Stimulated activated naive CD8-positive, alpha-beta T cell treated with anti-CD3 and anti-CD28 coated beads, Interleukin-15, amount 100 ng/mL, for 72 hours (primary cell): ENCODE measurements around the gene LAMA4.

Experiments used
- ATAC-seq: fragments of 150-1000 bp; cut with Tn5 transposase; 2 replicates; pipeline ENCODE4 v1.10.0; 2021; ENCODE audit warnings: mild to moderate bottlenecking, moderate library complexity
- DNase-seq, 2 donors: peaks; one replicate each; pipeline ENCODE4 v3.0.0; 2021 to 2022
- H3K27ac Mint-ChIP-seq, 2 donors: one replicate each; pipeline ENCODE4 v1.8.0; 2022; ENCODE audit warnings: mild to moderate bottlenecking in 2 of 2, mixed read lengths in 2 of 2, moderate library complexity in 2 of 2
- H3K27me3 Mint-ChIP-seq: one replicate; pipeline ENCODE4 v1.8.0; 2022; ENCODE audit warnings: mixed read lengths
- H3K4me1 Mint-ChIP-seq: one replicate; pipeline ENCODE4 v1.8.0; 2022; ENCODE audit warnings: mild to moderate bottlenecking, mixed read lengths
- H3K4me3 Mint-ChIP-seq, 2 donors: one replicate each; pipeline ENCODE4 v1.8.0; 2022; ENCODE audit warnings: mild to moderate bottlenecking in 2 of 2, mixed read lengths in 2 of 2, moderate library complexity in 1 of 2
- H3K9me3 Mint-ChIP-seq, 2 donors: one replicate each; pipeline ENCODE4 v1.8.0; 2022; ENCODE audit warnings: mixed read lengths in 2 of 2

LAMA4 gene

GRCh38 chr6:112232845-112233256 is 21.5 kb downstream of the LAMA4 start:
- Mint-ChIP-seq H3K4me1 (peaks cover 17% of the 10 kb centered on the region), H3K27ac (no peak overlapping the region), H3K4me3 (no peak overlapping the region), H3K9me3 (no peaks in the 10 kb centered on the region), H3K27me3 (peaks cover 36% of the 10 kb centered on the region)
- ATAC-seq: no peak
- DNase-seq: no peak

GRCh38 chr6:112231594-112232060 is 22.7 kb downstream of the LAMA4 start:
- ATAC-seq (no peak), DNase-seq (no peak)
- no peak overlapping the region for H3K27ac Mint-ChIP-seq
- no peak overlapping the region for H3K4me3 Mint-ChIP-seq
- H3K4me1 Mint-ChIP-seq: peaks cover 13% of the 10 kb centered on the region
- peaks cover 24% of the 10 kb centered on the region for H3K27me3 Mint-ChIP-seq
- H3K9me3 Mint-ChIP-seq: no peaks in the 10 kb centered on the region

- Mint-ChIP-seq H3K9me3 (no peaks in the 10 kb centered on the region), H3K4me3 (no peak overlapping the region), H3K4me1 (peaks cover 9% of the 10 kb centered on the region), H3K27me3 (peaks cover 26% of the 10 kb centered on the region), H3K27ac (no peak overlapping the region)
- DNase-seq: no peak
- ATAC-seq: no peak
Observed at GRCh38 chr6:112231164-112231563, 23.2 kb downstream of the LAMA4 start.

GRCh38 chr6:112228480-112229332 is 25.7 kb downstream of the LAMA4 start:
- peaks cover 38% of the 10 kb centered on the region for H3K27me3 Mint-ChIP-seq
- H3K4me1 Mint-ChIP-seq: no peaks in the 10 kb centered on the region
- H3K4me3 Mint-ChIP-seq: no peak overlapping the region
- DNase-seq (no peak), ATAC-seq (no peak)
- no peak overlapping the region for H3K27ac Mint-ChIP-seq
- H3K9me3 Mint-ChIP-seq: no peaks in the 10 kb centered on the region

GRCh38 chr6:112227992-112228391 is 26.4 kb downstream of the LAMA4 start:
- ATAC-seq (no peak), DNase-seq (no peak)
- H3K4me1 Mint-ChIP-seq: no peaks in the 10 kb centered on the region
- no peak overlapping the region for H3K27ac Mint-ChIP-seq
- peaks cover 38% of the 10 kb centered on the region for H3K27me3 Mint-ChIP-seq
- H3K9me3 Mint-ChIP-seq: no peaks in the 10 kb centered on the region
- H3K4me3 Mint-ChIP-seq: no peak overlapping the region

- Mint-ChIP-seq H3K27me3 (peaks cover 37% of the 10 kb centered on the region), H3K4me1 (no peaks in the 10 kb centered on the region), H3K9me3 (no peaks in the 10 kb centered on the region), H3K27ac (no peak overlapping the region), H3K4me3 (no peak overlapping the region)
- ATAC-seq: no peak
- no peak for DNase-seq
Observed at GRCh38 chr6:112227411-112227810, 27.0 kb downstream of the LAMA4 start.

- no peak for ATAC-seq
- no peak overlapping the region for H3K4me3 Mint-ChIP-seq
Observed at GRCh38 chr6:112225691-112226090, 28.7 kb downstream of the LAMA4 start.

GRCh38 chr6:112224088-112224487 is 30.3 kb downstream of the LAMA4 start:
- Mint-ChIP-seq H3K9me3 (no peaks in the 10 kb centered on the region), H3K4me1 (no peaks in the 10 kb centered on the region), H3K27me3 (peaks cover 37% of the 10 kb centered on the region), H3K4me3 (no peak overlapping the region), H3K27ac (peak overlapping the region in 1 of 2 donors; percentile 73)
- ATAC-seq (no peak), DNase-seq (no peak)

More at GRCh38 chr6:112225691-112226090, 28.7 kb downstream of the LAMA4 start:
- peaks cover 37% of the 10 kb centered on the region for H3K27me3 Mint-ChIP-seq
- H3K4me1 Mint-ChIP-seq: no peaks in the 10 kb centered on the region
- DNase-seq: no peak
- H3K27ac Mint-ChIP-seq: no peak overlapping the region
- no peaks in the 10 kb centered on the region for H3K9me3 Mint-ChIP-seq

GRCh38 chr6:112223070-112223861 is 31.1 kb downstream of the LAMA4 start:
- peaks cover 37% of the 10 kb centered on the region for H3K27me3 Mint-ChIP-seq
- DNase-seq (no peak), ATAC-seq (no peak)
- no peaks in the 10 kb centered on the region for H3K9me3 Mint-ChIP-seq
- no peak overlapping the region for H3K4me3 Mint-ChIP-seq
- no peaks in the 10 kb centered on the region for H3K4me1 Mint-ChIP-seq
- H3K27ac Mint-ChIP-seq: no peak overlapping the region

GRCh38 chr6:112221981-112222852 is 32.1 kb downstream of the LAMA4 start:
- H3K27me3 Mint-ChIP-seq: peaks cover 37% of the 10 kb centered on the region
- no peak for DNase-seq

GRCh38 chr6:112221561-112221960 is 32.8 kb downstream of the LAMA4 start:
- DNase-seq: no peak
- no peak for ATAC-seq
- peaks cover 37% of the 10 kb centered on the region for H3K27me3 Mint-ChIP-seq
- no peak overlapping the region for H3K27ac Mint-ChIP-seq
- H3K9me3 Mint-ChIP-seq: no peaks in the 10 kb centered on the region
- no peaks in the 10 kb centered on the region for H3K4me1 Mint-ChIP-seq
- no peak overlapping the region for H3K4me3 Mint-ChIP-seq

More at GRCh38 chr6:112221981-112222852, 32.1 kb downstream of the LAMA4 start:
- Mint-ChIP-seq H3K9me3 (no peaks in the 10 kb centered on the region), H3K4me1 (no peaks in the 10 kb centered on the region), H3K4me3 (no peak overlapping the region), H3K27ac (no peak overlapping the region)
- ATAC-seq: no peak

GRCh38 chr6:112218563-112218962 is 35.8 kb downstream of the LAMA4 start:
- Mint-ChIP-seq H3K27me3 (peaks cover 9% of the 10 kb centered on the region), H3K9me3 (no peaks in the 10 kb centered on the region), H3K27ac (no peak overlapping the region), H3K4me1 (no peaks in the 10 kb centered on the region), H3K4me3 (no peak overlapping the region)
- ATAC-seq (no peak), DNase-seq (no peak)

- Mint-ChIP-seq H3K27ac (no peak overlapping the region), H3K4me3 (no peak overlapping the region), H3K27me3 (peaks cover 3% of the 10 kb centered on the region), H3K9me3 (no peaks in the 10 kb centered on the region), H3K4me1 (no peaks in the 10 kb centered on the region)
- DNase-seq: no peak
- no peak for ATAC-seq
Observed at GRCh38 chr6:112216662-112217551, 37.5 kb downstream of the LAMA4 start.

- ATAC-seq (no peak), DNase-seq (no peak)
- H3K9me3 Mint-ChIP-seq: no peaks in the 10 kb centered on the region
- no peak overlapping the region for H3K27ac Mint-ChIP-seq
- H3K27me3 Mint-ChIP-seq: peaks cover 10% of the 10 kb centered on the region
- no peaks in the 10 kb centered on the region for H3K4me1 Mint-ChIP-seq
- H3K4me3 Mint-ChIP-seq: no peak overlapping the region
Observed at GRCh38 chr6:112215488-112216284, 38.7 kb downstream of the LAMA4 start.
